ENCODE measurements around the gene LINGO3. TPM values are rescaled to one million over a fixed set of nuclear protein-coding genes. Genes with fewer than 3 reads are reported as not detected.

LINGO3 gene
- total RNA-seq, 4 donors from 2014 or later: not detected

- H3K4me3 ChIP-seq: no peak overlapping the region
- no peaks in the 10 kb centered on the region for H3K9me3 ChIP-seq
- no peaks in the 10 kb centered on the region for H3K27me3 ChIP-seq
- no peak for TF ChIP-seq POLR2A (IDR thresholded peaks at IDR 0.05)
- no peak for TF ChIP-seq CTCF (IDR thresholded peaks at IDR 0.05)
- intact Hi-C loops (cut with DNase I; ENCODE audit: low total_unique reads): no loop called here
- no peaks in the 10 kb centered on the region for H3K36me3 ChIP-seq
- H3K4me1 ChIP-seq: peaks cover 0 to 6% of the 10 kb centered on the region in 2 donors
- H3K27ac ChIP-seq: no peak overlapping the region
- DNase-seq: no peak
These were observed 27.9 kb upstream of the LINGO3 start for GRCh38 chr19:2335848-2336247.

- DNase-seq: no peak
- H3K36me3 ChIP-seq: no peaks in the 10 kb centered on the region
- no peaks in the 10 kb centered on the region for H3K27me3 ChIP-seq
- H3K9me3 ChIP-seq: no peaks in the 10 kb centered on the region
- intact Hi-C loops (cut with DNase I; ENCODE audit: low total_unique reads): no loop called here
- H3K4me3 ChIP-seq: no peak overlapping the region
- H3K4me1 ChIP-seq: peaks cover 0 to 6% of the 10 kb centered on the region in 2 donors
- no peak overlapping the region for H3K27ac ChIP-seq
- TF ChIP-seq POLR2A (IDR thresholded peaks at IDR 0.05): no peak
- TF ChIP-seq CTCF (IDR thresholded peaks at IDR 0.05): no peak
These were observed 27.3 kb upstream of the LINGO3 start for GRCh38 chr19:2334986-2335846.

GRCh38 chr19:2334426-2334825 lies 26.5 kb upstream of the LINGO3 start:
- intact Hi-C loops (cut with DNase I; ENCODE audit: low total_unique reads): no loop called here
- peaks cover 0 to 9% of the 10 kb centered on the region in 2 donors for H3K4me1 ChIP-seq
- H3K4me3 ChIP-seq: no peak overlapping the region
- TF ChIP-seq POLR2A (IDR thresholded peaks at IDR 0.05) (no peak), CTCF (IDR thresholded peaks at IDR 0.05) (no peak)
- H3K9me3 ChIP-seq: no peaks in the 10 kb centered on the region
- H3K36me3 ChIP-seq: no peaks in the 10 kb centered on the region
- DNase-seq: no peak
- no peaks in the 10 kb centered on the region for H3K27me3 ChIP-seq
- H3K27ac ChIP-seq: no peak overlapping the region

GRCh38 chr19:2333807-2334211 lies 25.9 kb upstream of the LINGO3 start:
- intact Hi-C loops (cut with DNase I; ENCODE audit: low total_unique reads): no loop called here

More at GRCh38 chr19:2333807-2334211, 25.9 kb upstream of the LINGO3 start:
- Histone ChIP-seq H3K4me3 (no peak overlapping the region), H3K36me3 (no peaks in the 10 kb centered on the region), H3K4me1 (peaks cover 0 to 13% of the 10 kb centered on the region in 2 donors), H3K27ac (no peak overlapping the region), H3K9me3 (no peaks in the 10 kb centered on the region), H3K27me3 (no peaks in the 10 kb centered on the region)
- no peak for TF ChIP-seq POLR2A (IDR thresholded peaks at IDR 0.05)
- TF ChIP-seq CTCF (IDR thresholded peaks at IDR 0.05): no peak
- no peak for DNase-seq
